ENCODE results near the gene ENPP7.

The ENPP7 gene

GRCh38 chr17:79786930-79787643, 56.3 kb downstream of the ENPP7 start:
- no peak for TF ChIP-seq POLR2AphosphoS5 (IDR thresholded peaks at IDR 0.05; ENCODE audit: low read depth, low read length)
- no peak for TF ChIP-seq FOXP2 (optimal IDR thresholded peaks at IDR 0.05; ENCODE audit: borderline replicate concordance, extremely low read depth, extremely low read length, insufficient read depth)

- no peak for TF ChIP-seq TAF1 (IDR thresholded peaks at IDR 0.05; ENCODE audit: borderline replicate concordance, insufficient read depth, low read length)
Observed at GRCh38 chr17:79788455-79788854, 57.7 kb downstream of the ENPP7 start.

DNA sequence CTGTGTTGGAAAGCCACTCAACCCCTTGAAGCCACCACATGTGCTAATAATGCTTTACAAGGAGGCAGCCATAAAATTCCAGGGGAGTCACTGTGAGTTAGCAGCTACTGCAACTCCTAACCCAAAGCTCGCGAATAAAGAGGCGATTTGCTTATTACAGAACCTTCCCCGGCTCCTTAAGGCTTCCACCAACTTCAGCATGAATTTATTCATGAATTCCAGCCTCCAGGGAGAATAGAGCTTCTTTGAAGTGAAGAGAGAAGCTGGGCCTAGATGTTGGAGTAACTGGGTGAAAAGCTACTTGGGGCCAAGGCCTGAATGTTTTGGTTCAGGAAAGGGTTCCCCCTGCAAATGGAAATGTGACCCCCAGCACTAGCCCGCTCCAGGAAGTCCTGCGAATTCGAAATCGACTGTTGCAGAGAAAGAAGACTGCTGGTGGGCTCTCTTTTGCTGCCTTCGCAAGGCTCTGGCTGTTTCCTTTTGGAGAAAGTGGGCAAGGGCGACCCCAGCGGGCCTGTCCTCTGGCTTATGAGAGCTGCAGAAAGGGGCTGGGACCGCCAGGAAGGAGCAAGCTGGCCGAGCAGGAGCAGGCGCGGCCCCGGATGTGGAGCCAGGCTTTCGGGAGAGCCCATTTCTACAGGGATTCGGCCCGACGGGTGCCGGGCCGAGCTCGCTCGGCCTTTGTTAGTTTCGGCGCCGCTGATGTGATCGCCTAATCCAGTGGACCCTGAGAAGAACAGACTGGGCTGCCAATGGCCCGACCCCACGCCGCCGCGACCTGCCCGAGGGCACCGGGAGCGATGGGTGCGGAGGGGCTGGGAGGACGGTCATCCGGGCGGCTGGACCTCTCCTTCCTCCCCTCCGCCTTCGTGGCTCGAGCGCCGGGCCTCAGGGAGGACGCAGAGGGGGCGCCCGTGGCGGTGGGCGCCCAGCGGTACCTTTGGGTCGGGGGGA, 58.5 kb downstream of the ENPP7 start:
- TF ChIP-seq SIN3A (IDR thresholded peaks at IDR 0.05; ENCODE audit: borderline replicate concordance, insufficient read depth, low read length) (no peak), REST (IDR thresholded peaks at IDR 0.05; ENCODE audit: insufficient read depth in 1 of 2, low read depth in 2 of 2, low read length in 2 of 2) (no peak), FOXP2 (optimal IDR thresholded peaks at IDR 0.05; ENCODE audit: borderline replicate concordance, extremely low read depth, extremely low read length, insufficient read depth) (no peak), POLR2AphosphoS5 (IDR thresholded peaks at IDR 0.05; ENCODE audit: low read depth, low read length) (no peak), TAF1 (IDR thresholded peaks at IDR 0.05; ENCODE audit: borderline replicate concordance, insufficient read depth, low read length) (no peak)

GRCh38 chr17:79789943-79790804, 59.4 kb downstream of the ENPP7 start:
- TF ChIP-seq FOXP2 (optimal IDR thresholded peaks at IDR 0.05; ENCODE audit: borderline replicate concordance, extremely low read depth, extremely low read length, insufficient read depth), result peak; percentile 24
- TF ChIP-seq SIN3A (IDR thresholded peaks at IDR 0.05; ENCODE audit: borderline replicate concordance, insufficient read depth, low read length), result no peak

GRCh38 chr17:79790805-79791734, 60.3 kb downstream of the ENPP7 start:
- TF ChIP-seq SIN3A (IDR thresholded peaks at IDR 0.05; ENCODE audit: borderline replicate concordance, insufficient read depth, low read length) (no peak), POLR2AphosphoS5 (IDR thresholded peaks at IDR 0.05; ENCODE audit: low read depth, low read length) (no peak), TAF1 (IDR thresholded peaks at IDR 0.05; ENCODE audit: borderline replicate concordance, insufficient read depth, low read length) (no peak)

GRCh38 chr17:79791735-79792161, 61.0 kb downstream of the ENPP7 start:
- no peak for TF ChIP-seq TAF1 (IDR thresholded peaks at IDR 0.05; ENCODE audit: borderline replicate concordance, insufficient read depth, low read length)
- TF ChIP-seq POLR2AphosphoS5 (IDR thresholded peaks at IDR 0.05; ENCODE audit: low read depth, low read length), result no peak
- TF ChIP-seq SIN3A (IDR thresholded peaks at IDR 0.05; ENCODE audit: borderline replicate concordance, insufficient read depth, low read length), result no peak
- no peak for TF ChIP-seq FOXP2 (optimal IDR thresholded peaks at IDR 0.05; ENCODE audit: borderline replicate concordance, extremely low read depth, extremely low read length, insufficient read depth)
- no peak for TF ChIP-seq REST (IDR thresholded peaks at IDR 0.05; ENCODE audit: insufficient read depth in 1 of 2, low read depth in 2 of 2, low read length in 2 of 2)
